H1 (cell line): ENCODE measurements around the gene TAL2.

Experiments used
- HDAC2 ChIP-seq, 2 experiments: fragments of 300-600 bp in 1 of 2; sonication (generic) in 1 of 2; IDR thresholded peaks; 2 replicates each; pipeline ENCODE4 v1.6.1; 2011 to 2012; ENCODE audit warnings: low read depth in 2 of 2, low read length in 2 of 2, mild to moderate bottlenecking in 2 of 2, moderate library complexity in 2 of 2, borderline replicate concordance in 1 of 2, inconsistent platforms in 1 of 2
- NANOG ChIP-seq: IDR thresholded peaks from 2 replicates; pipeline ENCODE4 v1.6.1; 2011; ENCODE audit warnings: low read length, low read depth, mild to moderate bottlenecking, inconsistent platforms; ENCODE audit not compliant: insufficient read depth, poor library complexity, severe bottlenecking
- SUZ12 ChIP-seq: fragments of 200-600 bp; sonication (generic); IDR thresholded peaks from 2 replicates; pipeline ENCODE4 v1.6.1; 2012; ENCODE audit warnings: mild to moderate bottlenecking, inconsistent platforms, low read length, moderate library complexity, mixed read lengths
- TCF12 ChIP-seq: IDR thresholded peaks from 2 replicates; pipeline ENCODE4 v1.6.1; 2011; ENCODE audit warnings: low read depth, mild to moderate bottlenecking, low read length
- TF ChIP-seq, protein P1 (sequence below), 3 experiments: IDR thresholded peaks; 1 replicate in 2 of 3; 2 replicates in 1 of 3; pipeline versions ENCODE4 v1.5.1 to v1.6.1; 2011; ENCODE audit warnings: low read length in 3 of 3, mild to moderate bottlenecking in 3 of 3, inconsistent platforms in 2 of 3, low read depth in 1 of 3, moderate library complexity in 1 of 3; ENCODE audit not compliant: insufficient read depth in 1 of 3; ENCODE audit errors: control extremely low read depth in 1 of 3

DNA sequence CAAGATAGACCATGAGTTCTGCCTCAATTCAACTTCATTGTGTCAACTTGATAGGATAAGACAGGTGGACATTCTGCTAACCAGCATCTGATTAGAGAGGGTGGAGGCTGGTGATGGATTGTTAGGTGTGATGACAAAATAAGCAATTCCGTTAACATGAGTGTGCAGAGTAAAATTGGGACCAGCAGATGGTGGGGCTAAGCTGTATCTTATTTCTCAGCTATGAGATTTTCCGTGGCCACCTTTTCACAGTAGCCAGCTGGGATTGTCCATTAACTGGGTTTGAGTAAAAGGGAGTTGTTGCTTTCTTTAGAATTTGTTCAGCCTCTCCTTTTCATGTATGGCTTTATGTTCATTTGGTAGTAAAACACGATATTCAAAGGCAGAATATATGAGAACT is 28.8 kb upstream of the TAL2 start:
- TF ChIP-seq, protein P1, sequence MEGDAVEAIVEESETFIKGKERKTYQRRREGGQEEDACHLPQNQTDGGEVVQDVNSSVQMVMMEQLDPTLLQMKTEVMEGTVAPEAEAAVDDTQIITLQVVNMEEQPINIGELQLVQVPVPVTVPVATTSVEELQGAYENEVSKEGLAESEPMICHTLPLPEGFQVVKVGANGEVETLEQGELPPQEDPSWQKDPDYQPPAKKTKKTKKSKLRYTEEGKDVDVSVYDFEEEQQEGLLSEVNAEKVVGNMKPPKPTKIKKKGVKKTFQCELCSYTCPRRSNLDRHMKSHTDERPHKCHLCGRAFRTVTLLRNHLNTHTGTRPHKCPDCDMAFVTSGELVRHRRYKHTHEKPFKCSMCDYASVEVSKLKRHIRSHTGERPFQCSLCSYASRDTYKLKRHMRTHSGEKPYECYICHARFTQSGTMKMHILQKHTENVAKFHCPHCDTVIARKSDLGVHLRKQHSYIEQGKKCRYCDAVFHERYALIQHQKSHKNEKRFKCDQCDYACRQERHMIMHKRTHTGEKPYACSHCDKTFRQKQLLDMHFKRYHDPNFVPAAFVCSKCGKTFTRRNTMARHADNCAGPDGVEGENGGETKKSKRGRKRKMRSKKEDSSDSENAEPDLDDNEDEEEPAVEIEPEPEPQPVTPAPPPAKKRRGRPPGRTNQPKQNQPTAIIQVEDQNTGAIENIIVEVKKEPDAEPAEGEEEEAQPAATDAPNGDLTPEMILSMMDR (IDR thresholded peaks at IDR 0.05; ENCODE audit: control extremely low read depth in 1 of 3, insufficient read depth in 1 of 3, low read depth in 1 of 3, low read length in 3 of 3), result no peak
- TF ChIP-seq HDAC2 (IDR thresholded peaks at IDR 0.05; ENCODE audit: borderline replicate concordance in 1 of 2, low read depth in 2 of 2, low read length in 2 of 2) (no peak), SUZ12 (no peak), NANOG (no peak), TCF12 (no peak)
